HEK293T (cell line): ENCODE measurements around the gene ABI3BP.

ENCODE experiments used
- CTCF ChIA-PET: fragments of 350-600 bp; formaldehyde crosslinking; extraction: SDS; loops from one replicate; lab custom pipeline; 2021; ENCODE audit warnings: antibody characterized with exemption, inconsistent platforms; lab: Yijun Ruan, JAX
- POLR2A ChIA-PET: fragments of 350-600 bp; formaldehyde crosslinking; extraction: SDS; loops from one replicate; lab custom pipeline; 2020; ENCODE audit warnings: antibody characterized with exemption, inconsistent platforms; lab: Yijun Ruan, JAX
- DNase-seq: peaks from one replicate; pipeline ENCODE4 v3.0.0; 2012; ENCODE audit warnings: mixed read lengths; ENCODE audit errors: extremely low spot score
- ARNT ChIP-seq: fragments of 450-650 bp; IDR thresholded peaks from 2 replicates; pipeline ENCODE4 v1.6.1; 2017; ENCODE audit warnings: mild to moderate bottlenecking
- BHLHE40 ChIP-seq: fragments of 450-650 bp; IDR thresholded peaks from 2 replicates; pipeline ENCODE4 v1.6.1; 2016; ENCODE audit warnings: mild to moderate bottlenecking, moderate library complexity, borderline replicate concordance
- CTBP1 ChIP-seq: fragments of 450-650 bp; IDR thresholded peaks from 2 replicates; pipeline ENCODE4 v1.6.1; 2016; ENCODE audit warnings: borderline replicate concordance
- ELF4 ChIP-seq: fragments of 450-650 bp; IDR thresholded peaks from 2 replicates; pipeline ENCODE4 v1.6.1; 2017; ENCODE audit warnings: antibody characterized with exemption
- FOXA1 ChIP-seq: fragments of 450-650 bp; IDR thresholded peaks from 2 replicates; pipeline ENCODE4 v1.6.1; 2016; ENCODE audit warnings: mild to moderate bottlenecking
- FOXK2 ChIP-seq: fragments of 450-650 bp; IDR thresholded peaks from 2 replicates; pipeline ENCODE4 v1.6.1; 2016; ENCODE audit warnings: mild to moderate bottlenecking
- FOXM1 ChIP-seq: fragments of 450-650 bp; IDR thresholded peaks from 2 replicates; pipeline ENCODE4 v1.6.1; 2017; ENCODE audit warnings: mild to moderate bottlenecking, borderline replicate concordance
- HDGF ChIP-seq: fragments of 450-650 bp; IDR thresholded peaks from 2 replicates; pipeline ENCODE4 v1.6.1; 2017; ENCODE audit warnings: antibody characterized with exemption, borderline replicate concordance
- L3MBTL2 ChIP-seq: fragments of 450-650 bp; conservative IDR thresholded peaks from 2 replicates; pipeline ENCODE4 v1.6.1; 2016; ENCODE audit warnings: mild to moderate bottlenecking
- LEF1 ChIP-seq: fragments of 450-650 bp; IDR thresholded peaks from 2 replicates; pipeline ENCODE4 v1.6.1; 2017; ENCODE audit warnings: mild to moderate bottlenecking, borderline replicate concordance
- NFRKB ChIP-seq: fragments of 450-650 bp; IDR thresholded peaks from 2 replicates; pipeline ENCODE4 v1.6.1; 2016; ENCODE audit warnings: mild to moderate bottlenecking, moderate library complexity
- PKNOX1 ChIP-seq: fragments of 450-650 bp; IDR thresholded peaks from 2 replicates; pipeline ENCODE4 v1.6.1; 2016
- SP1 ChIP-seq: fragments of 450-650 bp; IDR thresholded peaks from 2 replicates; pipeline ENCODE4 v1.6.1; 2017
- SUZ12 ChIP-seq: fragments of 450-650 bp; IDR thresholded peaks from 2 replicates; pipeline ENCODE4 v1.6.1; 2016; ENCODE audit warnings: mild to moderate bottlenecking
- TARDBP ChIP-seq: fragments of 450-650 bp; IDR thresholded peaks from 2 replicates; pipeline ENCODE4 v1.6.1; 2016
- ZNF384 ChIP-seq: fragments of 450-650 bp; IDR thresholded peaks from 2 replicates; pipeline ENCODE4 v1.6.1; 2016

Gene ABI3BP

GRCh38 chr3:100756441-100756840, 236.8 kb downstream of the ABI3BP start:
- no peak for TF ChIP-seq FOXM1
- no peak for TF ChIP-seq FOXK2
- TF ChIP-seq ARNT = no peak
- TF ChIP-seq CTBP1 = no peak
- no peak for TF ChIP-seq HDGF
- TF ChIP-seq TARDBP = no peak
- TF ChIP-seq L3MBTL2 = no peak
- TF ChIP-seq NFRKB = no peak
- no peak for TF ChIP-seq PKNOX1
- TF ChIP-seq BHLHE40 = no peak
- ChIA-PET CTCF (no interaction called here), POLR2A (no interaction called here)
- DNase-seq = no peak

DNA sequence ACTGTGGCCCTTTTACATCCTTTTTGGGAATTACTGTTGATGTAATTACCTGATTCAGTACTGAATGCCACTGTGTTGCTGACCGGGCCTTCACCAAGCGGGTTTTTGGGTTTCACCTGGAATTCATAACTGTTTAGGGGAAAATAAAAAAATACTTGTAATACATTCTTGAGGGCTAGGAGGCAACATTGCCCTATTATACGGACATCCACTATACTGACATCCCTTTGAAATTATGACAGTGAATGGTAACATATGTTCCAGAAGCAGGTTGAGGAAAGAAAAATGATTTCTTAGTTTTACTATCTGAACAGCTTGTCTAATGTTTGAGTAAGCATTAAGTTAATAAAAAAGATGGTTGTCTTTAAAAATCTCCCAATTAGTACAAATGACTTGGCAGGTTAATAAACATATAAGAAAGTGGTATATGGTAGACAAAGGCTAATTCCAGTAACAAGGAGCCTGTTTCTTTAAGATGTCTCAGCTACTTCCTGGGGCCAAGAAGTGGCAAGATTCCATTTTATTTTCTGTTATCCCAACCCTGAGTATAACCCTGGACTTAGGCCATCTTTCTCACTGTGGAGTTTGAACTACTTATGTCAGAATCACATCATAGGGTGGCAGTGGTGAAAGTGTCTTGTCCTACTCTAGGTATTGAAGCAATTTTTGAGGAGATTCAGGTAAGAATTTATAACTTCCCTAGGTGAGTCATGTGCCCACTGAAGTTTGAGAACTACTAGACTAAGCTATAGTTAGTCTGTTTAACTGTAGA, 238.5 kb downstream of the ABI3BP start:
- CTCF ChIA-PET = no interaction called here
- POLR2A ChIA-PET = no interaction called here
- TF ChIP-seq PKNOX1 = no peak
- no peak for TF ChIP-seq FOXM1
- DNase-seq = no peak

DNA sequence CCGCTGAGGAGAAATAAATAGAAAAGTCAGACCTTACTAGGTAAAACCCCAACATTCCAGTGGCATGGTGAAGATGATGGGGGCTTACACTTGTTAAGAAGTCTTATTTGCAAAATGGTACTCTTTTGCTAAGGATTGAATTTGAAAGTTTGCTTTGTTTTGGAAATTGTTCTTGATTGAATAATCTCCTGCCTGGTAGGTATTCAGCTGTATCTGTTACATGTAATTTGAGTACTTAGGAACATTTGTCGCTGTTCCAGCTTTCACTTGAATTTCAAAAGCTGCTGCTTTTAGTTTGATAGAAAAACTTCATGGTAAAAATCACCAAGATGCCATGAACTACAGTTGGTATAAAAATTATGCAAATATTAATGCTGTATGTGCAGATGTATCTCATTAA, 239.4 kb downstream of the ABI3BP start:
- no peak for DNase-seq
- CTCF ChIA-PET = no interaction called here
- POLR2A ChIA-PET = no interaction called here
- TF ChIP-seq HDGF (no peak), FOXM1 (no peak), SUZ12 (no peak), SP1 (no peak), L3MBTL2 (no peak), PKNOX1 (no peak), ARNT (no peak), ZNF384 (no peak), TARDBP (no peak), CTBP1 (no peak)

DNA sequence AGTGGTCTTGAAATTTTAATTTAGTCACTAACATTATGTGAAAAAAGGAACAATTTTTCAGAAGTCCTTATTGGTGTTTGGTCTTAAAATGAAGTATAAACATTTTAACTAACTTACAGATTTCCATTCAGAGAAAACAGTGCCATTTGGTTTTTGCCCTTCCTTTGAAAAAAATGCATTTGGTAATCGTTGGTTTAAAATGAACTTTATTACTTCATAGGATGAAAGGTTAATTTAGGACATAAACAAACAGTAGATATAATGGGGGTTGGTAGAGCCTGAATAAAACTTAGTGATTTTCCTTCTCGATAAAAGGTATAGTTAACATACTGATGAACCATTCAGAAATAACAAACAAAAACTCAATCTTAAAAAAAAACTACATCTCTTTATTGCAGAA, 244.3 kb downstream of the ABI3BP start:
- TF ChIP-seq ARNT (no peak), FOXA1 (no peak), SUZ12 (no peak), LEF1 (no peak), FOXM1 (no peak), TARDBP (no peak), HDGF (no peak), ELF4 (no peak), CTBP1 (no peak), BHLHE40 (no peak), SP1 (no peak), L3MBTL2 (no peak), FOXK2 (no peak), ZNF384 (no peak), NFRKB (no peak), PKNOX1 (no peak)
- ChIA-PET POLR2A (no interaction called here), CTCF (no interaction called here)
- DNase-seq = no peak

DNA sequence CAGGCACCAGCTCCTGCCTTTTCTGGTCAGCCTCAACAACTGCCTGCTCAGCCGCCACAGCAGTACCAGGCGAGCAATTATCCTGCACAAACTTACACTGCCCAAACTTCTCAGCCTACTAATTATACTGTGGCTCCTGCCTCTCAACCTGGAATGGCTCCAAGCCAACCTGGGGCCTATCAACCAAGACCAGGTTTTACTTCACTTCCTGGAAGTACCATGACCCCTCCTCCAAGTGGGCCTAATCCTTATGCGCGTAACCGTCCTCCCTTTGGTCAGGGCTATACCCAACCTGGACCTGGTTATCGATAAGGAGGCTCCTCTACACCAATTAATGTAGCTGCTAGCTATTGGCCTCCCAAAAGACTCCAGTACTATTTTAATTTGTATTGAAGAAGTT, 245.0 kb downstream of the ABI3BP start:
- no peak for DNase-seq
- POLR2A ChIA-PET = no interaction called here
- TF ChIP-seq SUZ12 = no peak
- no peak for TF ChIP-seq HDGF
- TF ChIP-seq FOXA1 = no peak
- TF ChIP-seq CTBP1 = no peak
- no peak for TF ChIP-seq NFRKB
- no peak for TF ChIP-seq PKNOX1
- TF ChIP-seq ZNF384 = no peak
- no peak for TF ChIP-seq L3MBTL2
- TF ChIP-seq FOXM1 = no peak
- no peak for TF ChIP-seq ARNT
- no peak for TF ChIP-seq FOXK2
- no peak for TF ChIP-seq BHLHE40
- no peak for TF ChIP-seq SP1
- no peak for TF ChIP-seq TARDBP
- TF ChIP-seq ELF4 = no peak
- TF ChIP-seq LEF1 = no peak
- CTCF ChIA-PET = no interaction called here
